Prostate gland (tissue), 2 donors: ENCODE measurements around the gene CHST12.

Experiments
- CTCF ChIP-seq, 4 experiments: fragments of 200-600 bp in 2 of 4; fragments of 450-650 bp in 2 of 4; sonication (generic) in 2 of 4; IDR thresholded peaks; 1 replicate in 3 of 4; 2 replicates in 1 of 4; pipeline ENCODE4 v1.5.1; 2016 to 2019; ENCODE audit warnings: antibody characterized with exemption in 4 of 4, mild to moderate bottlenecking in 2 of 4, moderate library complexity in 2 of 4
- POLR2A ChIP-seq: fragments of 450-650 bp; IDR thresholded peaks from one replicate; pipeline ENCODE4 v1.6.1; 2016; ENCODE audit warnings: antibody characterized with exemption, mild to moderate bottlenecking
- POLR2AphosphoS5 ChIP-seq: sonication (generic); formaldehyde crosslinking; IDR thresholded peaks from one replicate; pipeline ENCODE4 v1.6.1; 2017; ENCODE audit warnings: antibody characterized with exemption

- TF ChIP-seq CTCF (IDR thresholded peaks at IDR 0.05) = no peak
- TF ChIP-seq POLR2A = no peak
- no peak for TF ChIP-seq POLR2AphosphoS5
Observed at GRCh38 chr7:2393706-2394105, 9.7 kb upstream of the CHST12 start.
